ENCODE results near the gene FAM149B1.

GRCh38 chr10:73211106-73211811 lies 43.3 kb downstream of the FAM149B1 start:
- TF ChIP-seq CTCF (conservative IDR thresholded peaks at IDR 0.05; ENCODE audit: low read length) = no peak
- TF ChIP-seq EZH2phosphoT487 (IDR thresholded peaks at IDR 0.05; ENCODE audit: borderline replicate concordance) = no peak
